HCT116 (cell line): ENCODE data around the gene COMTD1. TPM values are rescaled to one million over a fixed set of nuclear protein-coding genes. Genes with fewer than 3 reads are reported as not detected.

Experiments
- ATAC-seq: fragments of 200-7000 bp; cut with Tn5 transposase; 2 replicates; pipeline ENCODE4 v1.9.1; 2020; ENCODE audit warnings: mild to moderate bottlenecking, moderate library complexity
- BruUV-seq: library from RNA; stranded (reverse); fragments of 400-500 nt; replicated peaks from 2 replicates; lab custom pipeline; 2021; lab: Mats Ljungman, UMichigan
- CTCF ChIA-PET: fragments of 300-600 bp; sonication (Branson Sonifier 250); formaldehyde crosslinking; loops from one replicate; lab custom pipeline; 2021; ENCODE audit warnings: antibody characterized with exemption; lab: Charles Lee
- POLR2A ChIA-PET: fragments of 300-600, 350-600 bp; sonication (Branson Sonifier 250); formaldehyde crosslinking; loops from one replicate; lab custom pipeline; 2021; ENCODE audit warnings: antibody characterized with exemption; lab: Charles Lee
- RAD21 ChIA-PET, 2 experiments: fragments of 300-600 bp; sonication (Branson Sonifier 250); formaldehyde crosslinking; loops; one replicate each; lab custom pipeline; 2023; ENCODE audit warnings: low total read pairs in 2 of 2; ENCODE audit not compliant: uncharacterized antibody in 2 of 2, unreplicated experiment in 2 of 2, low non-redundant PET in 1 of 2; lab: Charles Lee
- DNase-seq: peaks from one replicate; pipeline ENCODE4 v3.0.0-alpha.2; 2010; ENCODE audit warnings: low read depth, low spot score
- H2AFZ ChIP-seq: fragments of 200-600 bp; shearing (Covaris generic), sonication (generic); 2 replicates; pipeline ENCODE4 v1.6.1; 2017; ENCODE audit warnings: low read depth, mixed run types, mixed read lengths, antibody characterized with exemption, low read length; ENCODE audit not compliant: poor library complexity, severe bottlenecking
- H3K27ac ChIP-seq: 2 replicates; pipeline ENCODE4 v1.5.1; 2012; ENCODE audit warnings: low read depth, low read length
- H3K27me3 ChIP-seq: fragments of 200-600 bp; sonication (generic); 2 replicates; pipeline ENCODE4 v1.6.1; 2016; ENCODE audit warnings: mixed run types, low read length, mixed read lengths; ENCODE audit not compliant: insufficient read depth
- H3K36me3 ChIP-seq, 2 experiments: fragments of 200-500 bp in 1 of 2; fragments of 200-600 bp in 1 of 2; sonication (Bioruptor generic) in 1 of 2; sonication (generic) in 1 of 2; 2 replicates each; pipeline versions ENCODE4 v1.5.1 to v1.6.1; 2014 to 2016; ENCODE audit warnings: low read length in 2 of 2, inconsistent platforms in 1 of 2, mixed read lengths in 1 of 2, mixed run types in 1 of 2; ENCODE audit not compliant: insufficient read depth in 2 of 2, control insufficient read depth in 1 of 2
- H3K4me1 ChIP-seq, 2 experiments: fragments of 200-600 bp in 1 of 2; sonication (generic) in 1 of 2; 2 replicates each; pipeline versions ENCODE4 v1.5.1 to v1.6.1; 2012 to 2017; ENCODE audit warnings: low read length in 2 of 2, inconsistent platforms in 1 of 2, mild to moderate bottlenecking in 1 of 2, mixed read lengths in 1 of 2, mixed run types in 1 of 2, moderate library complexity in 1 of 2; ENCODE audit not compliant: insufficient read depth in 2 of 2, control insufficient read depth in 1 of 2
- H3K4me2 ChIP-seq: fragments of 200-600 bp; sonication (generic); 2 replicates; pipeline ENCODE4 v1.6.1; 2017; ENCODE audit warnings: mixed run types, low read length, mixed read lengths
- H3K4me3 ChIP-seq, 2 experiments: fragments of 200-600 bp in 1 of 2; sonication (generic) in 1 of 2; replicated peaks in 1 of 2; 2 replicates each; pipeline ENCODE4 v1.5.1; 2011 to 2016; ENCODE audit warnings: low read length in 2 of 2, control low read depth in 1 of 2, low read depth in 1 of 2, mild to moderate bottlenecking in 1 of 2, mixed read lengths in 1 of 2, mixed run types in 1 of 2
- H3K79me2 ChIP-seq: fragments of 200-600 bp; sonication (generic); 2 replicates; pipeline ENCODE4 v1.6.1; 2017; ENCODE audit warnings: mild to moderate bottlenecking, mixed run types, low read length, moderate library complexity, mixed read lengths; ENCODE audit not compliant: insufficient read depth
- H3K9ac ChIP-seq: fragments of 200-600 bp; sonication (generic); 2 replicates; pipeline ENCODE4 v1.6.1; 2016; ENCODE audit warnings: low read length, mixed read lengths
- H3K9me2 ChIP-seq: fragments of 200-600 bp; sonication (generic), shearing (Covaris generic); 2 replicates; pipeline ENCODE4 v1.6.1; 2017; ENCODE audit warnings: mixed run types, mild to moderate bottlenecking, moderate library complexity; ENCODE audit not compliant: insufficient read depth
- H3K9me3 ChIP-seq, 2 experiments: fragments of 200-500 bp in 1 of 2; fragments of 200-600 bp in 1 of 2; sonication (Bioruptor generic) in 1 of 2; sonication (generic) in 1 of 2; 2 replicates each; pipeline ENCODE4 v1.6.1; 2014 to 2017; ENCODE audit warnings: low read length in 2 of 2, mixed read lengths in 2 of 2, inconsistent platforms in 1 of 2, low read depth in 1 of 2, mild to moderate bottlenecking in 1 of 2, mixed run types in 1 of 2, moderate library complexity in 1 of 2; ENCODE audit not compliant: control insufficient read depth in 1 of 2, insufficient read depth in 1 of 2
- H4K20me1 ChIP-seq: fragments of 200-600 bp; sonication (generic), shearing (Covaris generic); 2 replicates; pipeline ENCODE4 v1.6.1; 2017; ENCODE audit warnings: mixed run types, mild to moderate bottlenecking, moderate library complexity; ENCODE audit not compliant: insufficient read depth
- CBX3 ChIP-seq: IDR thresholded peaks from 2 replicates; pipeline ENCODE4 v1.6.1; 2012; ENCODE audit warnings: low read depth
- EGR1 ChIP-seq: IDR thresholded peaks from 2 replicates; pipeline ENCODE4 v1.6.1; 2012; ENCODE audit warnings: low read depth
- ELF1 ChIP-seq: IDR thresholded peaks from 2 replicates; pipeline ENCODE4 v1.6.1; 2012; ENCODE audit warnings: low read depth, borderline replicate concordance
- EZH2 ChIP-seq: fragments of 200-600 bp; sonication (generic); IDR thresholded peaks from 2 replicates; pipeline ENCODE4 v1.6.1; 2017; ENCODE audit warnings: antibody characterized with exemption, mixed run types
- EZH2phosphoT487 ChIP-seq: fragments of 200-600 bp; IDR thresholded peaks from 2 replicates; pipeline ENCODE4 v1.6.1; 2018; ENCODE audit warnings: antibody characterized with exemption, borderline replicate concordance
- JUND ChIP-seq: IDR thresholded peaks from 2 replicates; pipeline ENCODE4 v1.6.1; 2012
- POLR2A ChIP-seq: IDR thresholded peaks from 2 replicates; pipeline ENCODE4 v1.7.0; 2011; ENCODE audit warnings: borderline replicate concordance; ENCODE audit not compliant: insufficient read depth, insufficient read length; ENCODE audit errors: extremely low read depth
- REST ChIP-seq: IDR thresholded peaks from 2 replicates; pipeline ENCODE4 v1.6.1; 2012; ENCODE audit warnings: low read depth
- YY1 ChIP-seq: IDR thresholded peaks from 2 replicates; pipeline ENCODE4 v1.6.1; 2011; ENCODE audit warnings: low read length, low read depth, moderate library complexity, mild to moderate bottlenecking; ENCODE audit not compliant: insufficient replicate concordance; ENCODE audit errors: extremely low read depth
- ZFX ChIP-seq: fragments of 450-650 bp; IDR thresholded peaks from 2 replicates; pipeline ENCODE4 v1.6.1; 2017
- ZNF274 ChIP-seq: fragments of 200-500 bp; sonication (Bioruptor generic); IDR thresholded peaks from 2 replicates; pipeline ENCODE4 v1.6.1; 2014; ENCODE audit warnings: mild to moderate bottlenecking, low read depth, low read length, inconsistent platforms
- intact Hi-C: fragments of 100-400 bp; cut with micrococcal nuclease; formaldehyde crosslinking; loops from 2 replicates; pipeline ENCODE4 v1.10.0; 2022
- total RNA-seq: library from RNA; stranded (reverse); gene quantifications from one replicate; pipeline ENCODE4 v1.2.1, GENCODE V29; 2021; ENCODE audit not compliant: unreplicated experiment

COMTD1 gene
- total RNA-seq, 1 experiment from 2014 or later = 35.1 TPM

- CTCF ChIA-PET = interaction anchor here (0.9 kb wide), 1 partner anchor 1056 kb away, joined by 3 read pairs; no protein-coding TSS in a partner anchor
- H3K9me2 ChIP-seq = no peaks in the 10 kb centered on the region
- peaks cover 3 to 18% of the 10 kb centered on the region in 2 experiments; a peak in 2 of 4 replicates for H3K4me1 ChIP-seq
- H3K27me3 ChIP-seq = no peaks in the 10 kb centered on the region
- DNase-seq (no peak), ATAC-seq (no peak)
- H3K9me3 ChIP-seq = no peaks in the 10 kb centered on the region
- RAD21 ChIA-PET = no interaction called here
- TF ChIP-seq ZNF274 = no peak
- TF ChIP-seq ELF1 = no peak
- TF ChIP-seq CBX3 = no peak
- no peak for TF ChIP-seq EZH2
- no peak for TF ChIP-seq ZFX
- no peak for TF ChIP-seq EZH2phosphoT487
- no peak overlapping the region for H3K4me2 ChIP-seq
- POLR2A ChIA-PET = no interaction called here
- H3K27ac ChIP-seq = no peak overlapping the region
- no peak overlapping the region for H3K4me3 ChIP-seq
- no peaks in the 10 kb centered on the region for H3K79me2 ChIP-seq
- no peaks in the 10 kb centered on the region for H4K20me1 ChIP-seq
- H2AFZ ChIP-seq = no peak overlapping the region
- intact Hi-C loops = no loop called here
- BruUV-seq = no TSS peak
- no peaks in the 10 kb centered on the region for H3K36me3 ChIP-seq
- no peak overlapping the region for H3K9ac ChIP-seq
Measured at GRCh38 chr10:75247797-75248196, 12.0 kb upstream of the COMTD1 start.

GRCh38 chr10:75246506-75246905, 10.7 kb upstream of the COMTD1 start:
- Histone ChIP-seq H3K4me2 (no peak overlapping the region), H3K9ac (no peak overlapping the region), H3K4me1 (peaks cover 3 to 17% of the 10 kb centered on the region in 2 experiments; a peak in 2 of 4 replicates), H3K9me2 (no peaks in the 10 kb centered on the region), H3K27me3 (no peaks in the 10 kb centered on the region), H2AFZ (no peak overlapping the region), H3K27ac (no peak overlapping the region), H3K79me2 (no peaks in the 10 kb centered on the region), H3K9me3 (no peaks in the 10 kb centered on the region), H3K36me3 (no peaks in the 10 kb centered on the region), H3K4me3 (no peak overlapping the region), H4K20me1 (no peaks in the 10 kb centered on the region)
- ChIA-PET RAD21 (no interaction called here), CTCF (interaction anchor here (1.1 kb wide), 1 partner anchor 11 kb away, joined by 5 read pairs; the partner anchor contains the start of gene COMTD1), POLR2A (no interaction called here)
- ATAC-seq = no peak
- intact Hi-C loops = no loop called here
- no peak for DNase-seq
- BruUV-seq = no TSS peak
- TF ChIP-seq POLR2A (no peak), REST (no peak), EGR1 (no peak), CBX3 (no peak), JUND (no peak), YY1 (no peak)
